Measurements from ENCODE around the gene NFATC2IP. TPM values are rescaled to one million over a fixed set of nuclear protein-coding genes. Genes with fewer than 3 reads are reported as not detected.

Gene NFATC2IP
- total RNA-seq, 5 donors from 2014 or later (not counting 1 experiment from before 2014, with no cell fraction given) = 78.5 to 111 (median 100) TPM

GRCh38 chr16:28905229-28905754, 45.4 kb upstream of the NFATC2IP start:
- Mint-ChIP-seq H3K9me3 (no peaks in the 10 kb centered on the region), H3K27ac (no peak overlapping the region), H3K4me3 (no peak overlapping the region), H3K4me1 (peaks cover 0 to 3% (median 0%) of the 10 kb centered on the region in 3 donors), H3K36me3 (no peaks in the 10 kb centered on the region), H3K27me3 (no peaks in the 10 kb centered on the region)
- ATAC-seq (replicated peaks in 1 of 4) = no peak
- no peak for DNase-seq
- no peaks in the 10 kb centered on the region for H3K9me3 ChIP-seq
- H3K36me3 ChIP-seq (ENCODE audit: control insufficient read depth in 2 of 2, extremely low read depth in 1 of 2, insufficient read depth in 1 of 2, low read length in 1 of 2) = peaks cover 15 to 16% of the 10 kb centered on the region in 2 donors
- ChIA-PET CTCF (no interaction called here), POLR2A (no interaction called here)
- H3K4me1 ChIP-seq (ENCODE audit: control insufficient read depth in 1 of 2, extremely low read depth in 1 of 2, insufficient read depth in 2 of 2, low read length in 2 of 2) = peaks cover 0 to 6% of the 10 kb centered on the region in 2 experiments
- H3K27me3 ChIP-seq (replicated peaks in 1 of 2; ENCODE audit: control insufficient read depth in 2 of 2, extremely low read depth in 1 of 2, insufficient read depth in 2 of 2, low read length in 1 of 2) = no peaks in the 10 kb centered on the region
- no peak overlapping the region for H3K4me3 ChIP-seq (ENCODE audit: control insufficient read depth in 1 of 2, extremely low read depth in 1 of 2, low read length in 1 of 2)
- H3K27ac ChIP-seq (ENCODE audit: low read length) = no peak overlapping the region
- WGBS (ENCODE audit: insufficient coverage) = 98% methylated on average over 7 of the region's 9 CpGs

- Histone ChIP-seq H3K27ac (ENCODE audit: low read length) (no peak overlapping the region), H3K9me3 (no peaks in the 10 kb centered on the region), H3K27me3 (replicated peaks in 1 of 2; ENCODE audit: control insufficient read depth in 2 of 2, extremely low read depth in 1 of 2, insufficient read depth in 2 of 2, low read length in 1 of 2) (no peaks in the 10 kb centered on the region), H3K36me3 (ENCODE audit: control insufficient read depth in 2 of 2, extremely low read depth in 1 of 2, insufficient read depth in 1 of 2, low read length in 1 of 2) (peaks cover 20 to 22% of the 10 kb centered on the region in 2 donors), H3K4me1 (ENCODE audit: control insufficient read depth in 1 of 2, extremely low read depth in 1 of 2, insufficient read depth in 2 of 2, low read length in 2 of 2) (peaks cover 0 to 6% of the 10 kb centered on the region in 2 experiments), H3K4me3 (ENCODE audit: control insufficient read depth in 1 of 2, extremely low read depth in 1 of 2, low read length in 1 of 2) (no peak overlapping the region)
- DNase-seq = no peak
- H3K27me3 Mint-ChIP-seq = no peaks in the 10 kb centered on the region
- peaks cover 0 to 3% (median 0%) of the 10 kb centered on the region in 3 donors for H3K4me1 Mint-ChIP-seq
- ChIA-PET POLR2A (no interaction called here), CTCF (no interaction called here)
- 96% methylated on average over 19 of the region's 24 CpGs for WGBS (ENCODE audit: insufficient coverage)
- no peaks in the 10 kb centered on the region for H3K9me3 Mint-ChIP-seq
- no peaks in the 10 kb centered on the region for H3K36me3 Mint-ChIP-seq
- H3K4me3 Mint-ChIP-seq = no peak overlapping the region
- H3K27ac Mint-ChIP-seq = no peak overlapping the region
- ATAC-seq (replicated peaks in 1 of 4) = no peak
Measured at GRCh38 chr16:28905800-28906372, 44.9 kb upstream of the NFATC2IP start.

DNA sequence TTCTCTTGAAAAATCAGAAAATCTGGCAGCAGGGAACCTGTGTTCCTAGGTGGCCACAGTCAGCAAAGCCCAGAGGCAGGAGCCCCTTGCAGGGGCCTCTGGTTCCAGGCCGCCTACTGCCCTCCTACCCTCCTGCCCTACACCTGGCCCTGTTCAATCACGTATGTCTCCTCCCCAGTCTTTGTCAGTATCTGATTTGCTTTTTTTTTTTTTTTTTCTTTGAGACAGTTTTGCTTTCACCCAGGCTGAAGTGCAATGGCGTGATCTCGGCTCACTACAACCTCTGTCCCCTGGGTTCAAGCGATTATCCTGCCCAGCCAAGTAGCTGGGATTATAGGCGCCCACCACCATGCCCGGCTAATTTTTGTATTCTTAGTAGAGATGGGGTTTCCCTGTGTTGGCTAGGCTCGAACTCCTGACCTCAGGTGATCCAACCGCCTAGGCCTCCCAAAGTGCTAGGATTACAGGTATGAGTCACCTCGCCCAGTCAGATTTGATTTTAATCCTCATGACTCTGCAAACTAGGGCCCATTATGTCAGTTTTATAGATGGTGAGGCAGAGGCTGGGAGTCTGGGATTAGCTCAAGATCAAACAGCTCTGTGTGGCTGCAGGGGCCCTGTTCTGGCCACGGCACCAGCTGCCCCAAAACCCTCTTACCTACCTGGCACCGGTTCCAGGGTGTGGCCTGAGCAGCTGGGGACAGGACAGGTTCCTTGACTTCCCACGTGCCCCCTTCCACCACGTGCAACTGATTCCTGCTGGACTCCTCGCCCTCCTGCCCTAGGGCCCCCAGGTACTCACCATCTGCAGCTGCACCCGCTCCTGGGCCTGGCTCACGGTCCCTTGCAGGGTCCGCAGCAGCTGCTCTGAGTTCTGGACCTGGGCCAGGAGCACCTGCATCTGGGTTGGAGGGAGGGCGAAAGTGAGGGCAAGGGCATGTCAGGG, 40.4 kb upstream of the NFATC2IP start:
- H3K4me1 ChIP-seq (ENCODE audit: control insufficient read depth in 1 of 2, extremely low read depth in 1 of 2, insufficient read depth in 2 of 2, low read length in 2 of 2) = no peaks in the 10 kb centered on the region
- Mint-ChIP-seq H3K36me3 (peaks cover 13% of the 10 kb centered on the region), H3K27ac (no peak overlapping the region), H3K4me1 (no peaks in the 10 kb centered on the region), H3K4me3 (no peak overlapping the region), H3K9me3 (no peaks in the 10 kb centered on the region), H3K27me3 (no peaks in the 10 kb centered on the region)
- ChIA-PET POLR2A (interaction anchor here in 1 of 2 donors (0.6 to 0.7 kb wide), 2 partner anchors 65 to 722 kb away, joined by 4 to 11 read pairs; no protein-coding TSS in a partner anchor), CTCF (interaction anchor here (0.5 to 0.6 kb wide), 2 partner anchors 11 to 24 kb away, joined by 3 read pairs; no protein-coding TSS in a partner anchor)
- no peak overlapping the region for H3K27ac ChIP-seq (ENCODE audit: low read length)
- DNase-seq = no peak
- 89% methylated on average over 14 of the region's 19 CpGs for WGBS (ENCODE audit: insufficient coverage)
- no peak overlapping the region for H3K4me3 ChIP-seq (ENCODE audit: control insufficient read depth in 1 of 2, extremely low read depth in 1 of 2, low read length in 1 of 2)
- H3K36me3 ChIP-seq (ENCODE audit: control insufficient read depth in 2 of 2, extremely low read depth in 1 of 2, insufficient read depth in 1 of 2, low read length in 1 of 2) = peaks cover 25 to 35% of the 10 kb centered on the region in 2 donors
- H3K9me3 ChIP-seq = no peaks in the 10 kb centered on the region
- H3K27me3 ChIP-seq (replicated peaks in 1 of 2; ENCODE audit: control insufficient read depth in 2 of 2, extremely low read depth in 1 of 2, insufficient read depth in 2 of 2, low read length in 1 of 2) = no peaks in the 10 kb centered on the region
- no peak for ATAC-seq (replicated peaks in 1 of 4)

DNA sequence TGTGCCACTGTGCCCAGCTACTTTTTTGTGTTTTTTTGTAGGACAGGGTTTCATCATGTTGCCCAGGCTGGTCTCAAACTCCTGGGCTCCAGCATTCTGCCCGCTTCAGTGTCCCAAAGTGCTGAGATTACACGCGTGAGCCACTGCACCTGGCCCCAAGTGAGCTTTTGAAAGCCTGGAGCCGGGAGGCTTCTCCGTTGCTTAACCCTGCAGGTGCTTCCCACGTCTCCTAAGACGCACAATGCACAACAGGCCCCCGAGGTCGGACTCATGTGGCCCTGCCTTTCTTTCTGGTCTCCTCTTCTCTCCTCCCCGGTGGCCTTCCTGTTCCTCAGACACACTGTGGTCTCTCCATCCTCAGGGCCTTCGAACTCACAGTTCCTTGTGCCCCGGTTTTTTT, 38.2 kb upstream of the NFATC2IP start:
- H3K27me3 ChIP-seq (replicated peaks in 1 of 2; ENCODE audit: control insufficient read depth in 2 of 2, extremely low read depth in 1 of 2, insufficient read depth in 2 of 2, low read length in 1 of 2) = no peaks in the 10 kb centered on the region
- no peak overlapping the region for H3K4me3 Mint-ChIP-seq
- H3K27ac Mint-ChIP-seq = no peak overlapping the region
- no peaks in the 10 kb centered on the region for H3K27me3 Mint-ChIP-seq
- peaks cover 28 to 43% of the 10 kb centered on the region in 2 donors for H3K36me3 ChIP-seq (ENCODE audit: control insufficient read depth in 2 of 2, extremely low read depth in 1 of 2, insufficient read depth in 1 of 2, low read length in 1 of 2)
- no peak for DNase-seq
- ATAC-seq (replicated peaks in 1 of 4) = no peak
- no peaks in the 10 kb centered on the region for H3K9me3 Mint-ChIP-seq
- H3K9me3 ChIP-seq = no peaks in the 10 kb centered on the region
- no peak overlapping the region for H3K4me3 ChIP-seq (ENCODE audit: control insufficient read depth in 1 of 2, extremely low read depth in 1 of 2, low read length in 1 of 2)
- H3K27ac ChIP-seq (ENCODE audit: low read length) = no peak overlapping the region
- peaks cover 22% of the 10 kb centered on the region for H3K36me3 Mint-ChIP-seq
- 98% methylated on average over 12 of the region's 12 CpGs for WGBS (ENCODE audit: insufficient coverage)
- ChIA-PET CTCF (interaction anchor here in 1 of 2 donors (0.6 kb wide), 1 partner anchor 23 kb away, joined by 3 read pairs; no protein-coding TSS in a partner anchor), POLR2A (no interaction called here)
- H3K4me1 Mint-ChIP-seq = no peaks in the 10 kb centered on the region
- no peaks in the 10 kb centered on the region for H3K4me1 ChIP-seq (ENCODE audit: control insufficient read depth in 1 of 2, extremely low read depth in 1 of 2, insufficient read depth in 2 of 2, low read length in 2 of 2)

DNA sequence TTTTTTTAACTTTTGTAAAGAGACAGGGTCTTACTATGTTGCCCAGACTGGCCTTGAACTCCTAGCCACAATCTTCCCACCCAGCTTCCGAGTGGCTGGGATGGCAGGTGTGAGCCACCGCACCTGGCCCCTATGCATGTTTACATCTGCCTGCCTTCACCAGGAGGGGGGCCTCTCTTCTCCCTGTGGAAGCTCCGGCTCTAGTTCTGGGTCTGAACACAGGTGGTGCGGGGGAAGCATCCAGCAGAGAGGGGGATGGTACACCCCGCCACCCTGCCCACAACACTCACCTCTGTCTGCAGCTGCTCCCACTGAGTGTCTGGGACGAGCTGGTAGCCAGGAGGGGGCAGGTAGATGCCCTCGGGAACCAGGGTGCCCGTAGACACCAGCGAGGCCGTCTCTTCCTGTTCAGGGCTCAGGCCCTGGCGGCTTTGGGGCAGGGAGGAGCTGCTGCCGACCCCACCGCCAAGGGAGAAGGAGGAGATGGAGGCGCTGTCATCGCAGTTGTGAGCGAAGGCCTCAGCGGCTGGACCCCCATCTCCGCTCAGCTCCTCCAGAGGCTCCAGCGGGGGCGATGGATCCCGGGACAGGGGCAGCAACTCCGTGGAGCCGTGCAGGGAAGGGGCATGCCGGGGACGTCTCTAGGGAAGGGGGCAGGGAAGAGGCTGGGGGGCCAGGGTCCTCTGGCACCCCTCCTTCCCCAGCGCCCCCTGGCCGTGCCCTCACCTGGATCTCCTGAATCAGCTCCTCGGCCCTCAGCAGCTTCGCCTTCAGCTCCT, 36.6 kb upstream of the NFATC2IP start:
- no peaks in the 10 kb centered on the region for H3K9me3 Mint-ChIP-seq
- Histone ChIP-seq H3K4me1 (ENCODE audit: control insufficient read depth in 1 of 2, extremely low read depth in 1 of 2, insufficient read depth in 2 of 2, low read length in 2 of 2) (no peaks in the 10 kb centered on the region), H3K9me3 (no peaks in the 10 kb centered on the region), H3K27me3 (replicated peaks in 1 of 2; ENCODE audit: control insufficient read depth in 2 of 2, extremely low read depth in 1 of 2, insufficient read depth in 2 of 2, low read length in 1 of 2) (no peaks in the 10 kb centered on the region), H3K36me3 (ENCODE audit: control insufficient read depth in 2 of 2, extremely low read depth in 1 of 2, insufficient read depth in 1 of 2, low read length in 1 of 2) (peaks cover 22 to 41% of the 10 kb centered on the region in 2 donors), H3K4me3 (ENCODE audit: control insufficient read depth in 1 of 2, extremely low read depth in 1 of 2, low read length in 1 of 2) (no peak overlapping the region), H3K27ac (ENCODE audit: low read length) (no peak overlapping the region)
- no peaks in the 10 kb centered on the region for H3K4me1 Mint-ChIP-seq
- POLR2A ChIA-PET = interaction anchor here in 1 of 2 donors (0.5 kb wide), 1 partner anchor 24 kb away, joined by 3 read pairs; no protein-coding TSS in a partner anchor
- ATAC-seq (replicated peaks in 1 of 4) (no peak), DNase-seq (no peak)
- CTCF ChIA-PET = no interaction called here
- no peak overlapping the region for H3K4me3 Mint-ChIP-seq
- no peaks in the 10 kb centered on the region for H3K27me3 Mint-ChIP-seq
- no peak overlapping the region for H3K27ac Mint-ChIP-seq
- 95% methylated on average over 15 of the region's 29 CpGs for WGBS (ENCODE audit: insufficient coverage)
- H3K36me3 Mint-ChIP-seq = peaks cover 26% of the 10 kb centered on the region

GRCh38 chr16:28915181-28915580, 35.6 kb upstream of the NFATC2IP start:
- ATAC-seq (replicated peaks in 1 of 4) (no peak), DNase-seq (no peak)
- H3K27ac Mint-ChIP-seq = no peak overlapping the region
- H3K36me3 Mint-ChIP-seq = peaks cover 31% of the 10 kb centered on the region
- H3K4me3 Mint-ChIP-seq = no peak overlapping the region
- H3K4me3 ChIP-seq (ENCODE audit: control insufficient read depth in 1 of 2, extremely low read depth in 1 of 2, low read length in 1 of 2) = no peak overlapping the region
- no peaks in the 10 kb centered on the region for H3K9me3 ChIP-seq
- H3K27me3 Mint-ChIP-seq = no peaks in the 10 kb centered on the region
- H3K4me1 Mint-ChIP-seq = no peaks in the 10 kb centered on the region
- no peaks in the 10 kb centered on the region for H3K27me3 ChIP-seq (replicated peaks in 1 of 2; ENCODE audit: control insufficient read depth in 2 of 2, extremely low read depth in 1 of 2, insufficient read depth in 2 of 2, low read length in 1 of 2)
- H3K27ac ChIP-seq (ENCODE audit: low read length) = no peak overlapping the region
- no peaks in the 10 kb centered on the region for H3K4me1 ChIP-seq (ENCODE audit: control insufficient read depth in 1 of 2, extremely low read depth in 1 of 2, insufficient read depth in 2 of 2, low read length in 2 of 2)
- ChIA-PET POLR2A (interaction anchor here in 1 of 2 donors (0.5 kb wide), 1 partner anchor 23 kb away, joined by 3 read pairs; no protein-coding TSS in a partner anchor), CTCF (interaction anchor here (0.6 kb wide), 2 partner anchors 38 to 84 kb away, joined by 3 to 5 read pairs; no protein-coding TSS in a partner anchor)
- H3K36me3 ChIP-seq (ENCODE audit: control insufficient read depth in 2 of 2, extremely low read depth in 1 of 2, insufficient read depth in 1 of 2, low read length in 1 of 2) = peaks cover 18 to 49% of the 10 kb centered on the region in 2 donors
- no peaks in the 10 kb centered on the region for H3K9me3 Mint-ChIP-seq

Data from T-cell (primary cell).